MCF 10A (cell line): ENCODE data around the gene C12orf54. TPM values are rescaled to one million over a fixed set of nuclear protein-coding genes. Genes with fewer than 3 reads are reported as not detected.
"Not testable (repeated sequence)": the region's sequence is repeated elsewhere in the genome, so short reads cannot be mapped to it uniquely, and the experiment has no call there.

Source experiments
- BruUV-seq: library from RNA; stranded (reverse); fragments of 400-500 nt; replicated peaks from 2 replicates; lab custom pipeline; 2021; lab: Mats Ljungman, UMichigan
- CTCF ChIA-PET: fragments of 300-600 bp; sonication (Branson Sonifier 250); formaldehyde crosslinking; extraction: SDS; loops from one replicate; lab custom pipeline; 2021; ENCODE audit warnings: antibody characterized with exemption, inconsistent platforms; lab: Yijun Ruan, JAX
- POLR2A ChIA-PET: fragments of 300-600, 350-650 bp; sonication (Branson Sonifier 250); formaldehyde crosslinking; extraction: SDS; loops from one replicate; lab custom pipeline; 2020; ENCODE audit warnings: antibody characterized with exemption, inconsistent platforms; lab: Yijun Ruan, JAX
- DNase-seq: peaks from one replicate; pipeline ENCODE4 v3.0.0-alpha.2; 2018; ENCODE audit not compliant: unreplicated experiment
- H3K27ac Mint-ChIP-seq: one replicate; pipeline ENCODE4 v1.8.0; 2022; ENCODE audit warnings: mild to moderate bottlenecking, low read depth, mixed read lengths; ENCODE audit not compliant: unreplicated experiment
- H3K27me3 Mint-ChIP-seq: one replicate; pipeline ENCODE4 v1.8.0; 2022; ENCODE audit warnings: mixed read lengths; ENCODE audit not compliant: insufficient read depth, unreplicated experiment
- H3K36me3 Mint-ChIP-seq: one replicate; pipeline ENCODE4 v1.8.0; 2022; ENCODE audit warnings: mild to moderate bottlenecking, moderate library complexity, mixed read lengths; ENCODE audit not compliant: insufficient read depth, unreplicated experiment
- H3K4me1 Mint-ChIP-seq: one replicate; pipeline ENCODE4 v1.8.0; 2022; ENCODE audit warnings: mixed read lengths; ENCODE audit not compliant: insufficient read depth, unreplicated experiment
- H3K4me3 Mint-ChIP-seq: one replicate; pipeline ENCODE4 v1.8.0; 2022; ENCODE audit warnings: mild to moderate bottlenecking, moderate library complexity, mixed read lengths; ENCODE audit not compliant: unreplicated experiment
- H3K9me3 Mint-ChIP-seq: one replicate; pipeline ENCODE4 v1.8.0; 2022; ENCODE audit warnings: mixed read lengths; ENCODE audit not compliant: unreplicated experiment
- intact Hi-C: fragments of 100-400 bp; cut with micrococcal nuclease; formaldehyde crosslinking; loops from 2 replicates; pipeline ENCODE4 v1.14.1; 2022
- total RNA-seq: library from RNA; stranded (reverse); gene quantifications from 2 replicates; pipeline ENCODE4 v1.2.3, GENCODE V29; 2022
- TF ChIP-seq, protein P1 (sequence below): fragments of 200-600 bp; IDR thresholded peaks from one replicate; pipeline ENCODE4 v1.8.0; 2022; ENCODE audit warnings: antibody characterized with exemption, mild to moderate bottlenecking; ENCODE audit not compliant: unreplicated experiment

C12orf54 gene
- total RNA-seq, 1 experiment from 2014 or later, result 1.9 TPM

DNA sequence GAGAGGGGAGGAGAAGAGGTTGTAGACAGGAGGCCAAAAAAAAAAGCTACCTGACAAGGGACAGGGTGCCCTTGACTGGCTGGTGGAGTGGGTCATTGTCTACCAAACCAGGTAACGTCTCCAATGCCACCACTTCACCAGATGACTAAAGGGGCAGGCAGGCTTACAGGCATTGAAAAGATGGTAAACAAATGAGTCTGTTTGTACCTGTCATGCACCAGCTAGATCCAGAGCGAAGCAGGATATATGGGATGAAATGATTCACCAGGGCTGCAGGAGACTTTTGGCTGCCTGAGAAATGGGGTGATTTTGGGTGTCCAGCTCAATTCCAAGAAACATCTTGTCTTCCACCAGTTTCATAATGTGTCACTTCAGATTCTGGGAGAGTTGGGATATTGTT is 4.0 kb downstream of the C12orf54 start:
- TF ChIP-seq, protein P1, sequence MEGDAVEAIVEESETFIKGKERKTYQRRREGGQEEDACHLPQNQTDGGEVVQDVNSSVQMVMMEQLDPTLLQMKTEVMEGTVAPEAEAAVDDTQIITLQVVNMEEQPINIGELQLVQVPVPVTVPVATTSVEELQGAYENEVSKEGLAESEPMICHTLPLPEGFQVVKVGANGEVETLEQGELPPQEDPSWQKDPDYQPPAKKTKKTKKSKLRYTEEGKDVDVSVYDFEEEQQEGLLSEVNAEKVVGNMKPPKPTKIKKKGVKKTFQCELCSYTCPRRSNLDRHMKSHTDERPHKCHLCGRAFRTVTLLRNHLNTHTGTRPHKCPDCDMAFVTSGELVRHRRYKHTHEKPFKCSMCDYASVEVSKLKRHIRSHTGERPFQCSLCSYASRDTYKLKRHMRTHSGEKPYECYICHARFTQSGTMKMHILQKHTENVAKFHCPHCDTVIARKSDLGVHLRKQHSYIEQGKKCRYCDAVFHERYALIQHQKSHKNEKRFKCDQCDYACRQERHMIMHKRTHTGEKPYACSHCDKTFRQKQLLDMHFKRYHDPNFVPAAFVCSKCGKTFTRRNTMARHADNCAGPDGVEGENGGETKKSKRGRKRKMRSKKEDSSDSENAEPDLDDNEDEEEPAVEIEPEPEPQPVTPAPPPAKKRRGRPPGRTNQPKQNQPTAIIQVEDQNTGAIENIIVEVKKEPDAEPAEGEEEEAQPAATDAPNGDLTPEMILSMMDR, result no peak
- intact Hi-C loops, result no loop called here
- H3K4me1 Mint-ChIP-seq, result peaks cover 9% of the 10 kb centered on the region
- peaks cover 5% of the 10 kb centered on the region for H3K36me3 Mint-ChIP-seq
- no peak overlapping the region for H3K4me3 Mint-ChIP-seq
- ChIA-PET CTCF (interaction anchor here (1.1 kb wide), 1 partner anchor 188 kb away, joined by 3 read pairs; no protein-coding TSS in a partner anchor), POLR2A (interaction anchor here (0.7 kb wide), 1 partner anchor 33 kb away, joined by 3 read pairs; no protein-coding TSS in a partner anchor)
- BruUV-seq, result no TSS peak
- no peaks in the 10 kb centered on the region for H3K27me3 Mint-ChIP-seq
- no peak for DNase-seq
- no peaks in the 10 kb centered on the region for H3K9me3 Mint-ChIP-seq
- no peak overlapping the region for H3K27ac Mint-ChIP-seq

DNA sequence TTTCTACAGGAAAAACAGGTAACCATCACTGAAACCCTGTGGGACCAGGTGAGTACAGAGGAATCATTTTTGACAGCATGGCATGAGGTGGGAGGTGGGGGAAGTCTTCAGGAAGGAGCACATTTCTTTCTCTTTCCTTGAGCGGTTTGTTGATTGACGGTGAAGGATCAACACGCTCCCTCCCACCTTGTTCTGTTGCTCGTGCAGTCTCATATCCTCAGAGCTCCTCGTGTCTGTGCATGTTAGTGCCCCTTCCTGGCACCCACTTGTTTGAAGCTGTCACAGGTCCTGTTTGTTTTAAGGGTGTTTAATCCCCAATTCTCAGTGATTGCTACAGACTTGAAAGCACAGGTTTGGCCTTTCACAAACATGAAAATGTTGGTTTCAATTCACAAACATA is 4.4 kb downstream of the C12orf54 start:
- BruUV-seq, result no TSS peak
- Mint-ChIP-seq H3K27ac (no peak overlapping the region), H3K4me3 (no peak overlapping the region), H3K36me3 (peaks cover 5% of the 10 kb centered on the region), H3K4me1 (peaks cover 9% of the 10 kb centered on the region), H3K27me3 (no peaks in the 10 kb centered on the region), H3K9me3 (no peaks in the 10 kb centered on the region)
- TF ChIP-seq, protein P1, result no peak
- intact Hi-C loops, result no loop called here
- peak; percentile 6 for DNase-seq
- POLR2A ChIA-PET, result interaction anchor here (0.7 kb wide), 1 partner anchor 33 kb away, joined by 3 read pairs; no protein-coding TSS in a partner anchor
- CTCF ChIA-PET, result no interaction called here

DNA sequence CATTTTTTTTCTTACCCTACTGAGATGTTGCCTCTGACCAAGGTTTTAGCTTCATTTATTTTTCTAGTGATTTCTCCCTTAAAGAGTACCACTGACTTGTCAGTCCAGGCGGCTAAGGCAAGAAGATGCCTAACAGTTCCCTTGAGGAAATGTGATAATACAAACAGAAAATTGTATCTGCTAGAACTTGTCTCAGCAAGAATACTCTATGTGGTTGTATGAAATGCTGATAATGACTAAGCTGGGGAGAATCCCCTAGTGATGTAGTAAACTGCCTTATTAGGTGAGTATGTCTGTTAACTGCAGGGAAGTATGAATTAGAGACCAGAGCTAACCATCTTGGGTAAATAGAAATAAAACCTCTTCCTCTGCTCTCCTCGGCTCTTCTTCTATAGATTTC is 6.7 kb downstream of the C12orf54 start:
- CTCF ChIA-PET, result interaction anchor here (0.5 to 0.9 kb wide), 6 partner anchors 28 to 512 kb away, joined by 3 to 5 read pairs (median 3); no protein-coding TSS in a partner anchor

DNA sequence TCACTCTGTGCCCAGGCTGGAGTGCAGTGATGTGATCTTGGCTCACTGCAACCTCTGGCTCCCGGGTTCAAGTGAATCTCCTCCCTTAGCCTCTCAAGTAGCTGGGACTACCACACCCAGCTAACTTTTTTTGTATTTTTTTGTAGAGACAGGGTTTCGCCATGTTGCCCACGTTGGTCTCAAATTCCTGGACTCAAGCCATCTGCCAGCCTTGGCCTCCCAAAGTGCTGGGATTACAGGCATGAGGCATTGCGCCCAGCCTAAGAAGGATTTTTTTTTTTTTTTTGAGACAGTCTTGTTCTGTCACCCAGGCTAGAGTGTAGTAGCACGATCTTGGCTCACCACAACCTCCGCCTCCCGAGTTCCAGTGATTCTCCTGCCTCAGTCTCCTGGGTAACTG is 7.2 kb downstream of the C12orf54 start:
- ChIA-PET CTCF (interaction anchor here (0.5 to 0.9 kb wide), 7 partner anchors 28 to 512 kb away, joined by 3 to 5 read pairs (median 3); no protein-coding TSS in a partner anchor), POLR2A (interaction anchor here (0.6 to 1.5 kb wide), 3 partner anchors 31 to 1008 kb away, joined by 3 to 5 read pairs (median 3); no protein-coding TSS in a partner anchor)
- peak overlapping the region; percentile 80 for H3K27ac Mint-ChIP-seq
- H3K4me1 Mint-ChIP-seq, H3K27me3 Mint-ChIP-seq, H3K36me3 Mint-ChIP-seq, intact Hi-C loops, H3K9me3 Mint-ChIP-seq: not testable (repeated sequence)
- TSS peak; percentile 30 for BruUV-seq
- peak overlapping the region; percentile 13 for H3K4me3 Mint-ChIP-seq
- peak; percentile 55 for DNase-seq

More for the DNA sequence above, 6.7 kb downstream of the C12orf54 start:
- no TSS peak for BruUV-seq
- H3K4me1 Mint-ChIP-seq, result peaks cover 9% of the 10 kb centered on the region
- peak overlapping the region; percentile 13 for H3K4me3 Mint-ChIP-seq
- TF ChIP-seq, protein P1, result no peak
- no peaks in the 10 kb centered on the region for H3K9me3 Mint-ChIP-seq
- POLR2A ChIA-PET, result interaction anchor here (0.7 to 1.5 kb wide), 2 partner anchors 30 to 183 kb away, joined by 3 to 5 read pairs; no protein-coding TSS in a partner anchor
- no peaks in the 10 kb centered on the region for H3K27me3 Mint-ChIP-seq
- intact Hi-C loops, result no loop called here
- peaks cover 5% of the 10 kb centered on the region for H3K36me3 Mint-ChIP-seq
- peak; percentile 75 for DNase-seq
- peak overlapping the region; percentile 80 for H3K27ac Mint-ChIP-seq

DNA sequence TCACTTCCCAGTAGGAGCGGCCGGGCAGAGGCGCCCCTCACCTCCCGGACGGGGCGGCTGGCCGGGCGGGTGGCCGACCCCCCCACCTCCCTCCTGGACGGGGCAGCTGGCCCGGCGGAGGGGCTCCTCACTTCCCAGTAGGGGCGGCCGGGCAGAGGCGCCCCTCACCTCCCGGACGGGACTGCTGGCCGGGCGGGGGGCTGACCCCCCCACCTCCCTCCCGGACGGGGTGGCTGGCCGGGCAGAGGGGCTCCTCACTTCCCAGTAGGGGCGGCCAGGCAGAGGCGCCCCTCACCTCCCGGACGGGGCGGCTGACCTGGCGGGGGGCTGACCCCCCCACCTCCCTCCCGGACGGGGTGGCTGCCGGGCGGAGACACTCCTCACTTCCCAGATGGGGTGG is 18.0 kb downstream of the C12orf54 start:
- peaks cover 40% of the 10 kb centered on the region for H3K27me3 Mint-ChIP-seq
- H3K36me3 Mint-ChIP-seq, H3K9me3 Mint-ChIP-seq, DNase-seq, H3K4me3 Mint-ChIP-seq, intact Hi-C loops, H3K4me1 Mint-ChIP-seq, CTCF ChIA-PET, BruUV-seq, POLR2A ChIA-PET, H3K27ac Mint-ChIP-seq: not testable (repeated sequence)

DNA sequence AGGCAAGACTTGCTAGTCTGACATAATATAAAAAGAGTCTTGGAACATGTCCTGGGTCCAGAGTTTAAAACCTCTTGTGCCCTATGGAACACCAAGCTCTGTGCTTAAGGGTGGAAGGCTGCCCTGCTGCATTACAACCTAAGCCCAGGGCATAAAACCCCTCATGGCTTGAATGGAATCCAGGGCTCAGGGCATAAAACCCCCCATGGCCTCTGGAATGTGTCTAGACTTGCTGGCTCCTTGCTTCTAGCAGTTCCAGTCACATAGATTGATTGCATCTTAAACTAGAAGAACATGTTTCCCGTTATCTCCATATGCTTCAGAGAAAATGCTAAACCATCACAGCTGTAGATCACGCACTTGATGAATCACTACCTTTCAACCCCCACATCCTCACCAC is 24.5 kb downstream of the C12orf54 start:
- CTCF ChIA-PET, H3K36me3 Mint-ChIP-seq, H3K4me1 Mint-ChIP-seq, H3K27ac Mint-ChIP-seq, H3K9me3 Mint-ChIP-seq, intact Hi-C loops, BruUV-seq, DNase-seq, H3K4me3 Mint-ChIP-seq, POLR2A ChIA-PET: not testable (repeated sequence)
- peaks cover 68% of the 10 kb centered on the region for H3K27me3 Mint-ChIP-seq
